OCI-LY1 (cell line): ENCODE data around the gene SCLT1.

ENCODE experiments used
- H2AFZ ChIP-seq: fragments of 200-600 bp; sonication (generic), shearing (Covaris generic); 2 replicates; pipeline ENCODE4 v1.6.0; 2014; ENCODE audit warnings: antibody characterized with exemption, mild to moderate bottlenecking, low read length
- H3F3A ChIP-seq: fragments of 200-600 bp; sonication (generic), shearing (Covaris generic); 2 replicates; pipeline ENCODE4 v1.6.0; 2014; ENCODE audit warnings: mild to moderate bottlenecking, antibody characterized with exemption, low read length, moderate library complexity; ENCODE audit not compliant: insufficient read depth
- H3K27ac ChIP-seq: fragments of 200-600 bp; sonication (generic); 2 replicates; pipeline ENCODE4 v1.5.1; 2014; ENCODE audit warnings: low read length, mixed run types, mild to moderate bottlenecking, low read depth; ENCODE audit not compliant: poor library complexity, severe bottlenecking
- H3K27me3 ChIP-seq: fragments of 200-600 bp; sonication (generic); 2 replicates; pipeline ENCODE4 v1.6.0; 2014; ENCODE audit warnings: antibody characterized with exemption, mild to moderate bottlenecking, low read length, moderate library complexity; ENCODE audit not compliant: insufficient read depth
- H3K36me3 ChIP-seq: fragments of 200-600 bp; sonication (generic); 2 replicates; pipeline ENCODE4 v1.6.1; 2014; ENCODE audit warnings: mild to moderate bottlenecking, antibody characterized with exemption, low read length, moderate library complexity, mixed read lengths; ENCODE audit not compliant: insufficient read depth
- H3K4me1 ChIP-seq: fragments of 200-600 bp; sonication (generic); 2 replicates; pipeline ENCODE4 v1.5.1; 2014; ENCODE audit warnings: mild to moderate bottlenecking, low read length, moderate library complexity; ENCODE audit not compliant: insufficient read depth, severe bottlenecking
- H3K4me2 ChIP-seq: fragments of 200-600 bp; sonication (generic), shearing (Covaris generic); 2 replicates; pipeline ENCODE4 v1.6.1; 2014; ENCODE audit warnings: low read length
- H3K4me3 ChIP-seq: fragments of 200-600 bp; sonication (generic); 2 replicates; pipeline ENCODE4 v1.5.1; 2014; ENCODE audit warnings: low read length, low read depth, mild to moderate bottlenecking, mixed read lengths; ENCODE audit not compliant: poor library complexity, severe bottlenecking
- H3K79me2 ChIP-seq: fragments of 200-600 bp; shearing (Covaris generic); 2 replicates; pipeline ENCODE4 v1.6.1; 2016; ENCODE audit warnings: mixed run types, low read length, mixed read lengths; ENCODE audit not compliant: insufficient read depth
- H3K9ac ChIP-seq: fragments of 200-600 bp; sonication (generic), shearing (Covaris generic); 2 replicates; pipeline ENCODE4 v1.6.1; 2014; ENCODE audit warnings: mild to moderate bottlenecking, low read length, mixed read lengths
- H3K9me2 ChIP-seq: fragments of 200-600 bp; sonication (generic), shearing (Covaris generic); 2 replicates; pipeline ENCODE4 v1.6.1; 2014; ENCODE audit warnings: low read depth, mild to moderate bottlenecking, low read length, mixed read lengths
- H3K9me3 ChIP-seq: fragments of 200-600 bp; shearing (Covaris generic); 2 replicates; pipeline ENCODE4 v1.6.1; 2014; ENCODE audit warnings: low read length, mixed read lengths
- H4K20me1 ChIP-seq: fragments of 200-600 bp; sonication (generic), shearing (Covaris generic); 2 replicates; pipeline ENCODE4 v1.6.0; 2016; ENCODE audit warnings: mild to moderate bottlenecking, low read length; ENCODE audit not compliant: insufficient read depth
- EZH2 ChIP-seq: fragments of 200-600 bp; sonication (generic), shearing (Covaris generic); IDR thresholded peaks from 2 replicates; pipeline ENCODE4 v1.8.0; 2017; ENCODE audit warnings: borderline replicate concordance, mixed run types, mild to moderate bottlenecking, antibody characterized with exemption, low read length, moderate library complexity, mixed read lengths
- TF ChIP-seq, protein P1 (sequence below): fragments of 200-600 bp; sonication (generic), shearing (Covaris generic); IDR thresholded peaks from 2 replicates; pipeline ENCODE4 v1.5.1; 2017; ENCODE audit warnings: mild to moderate bottlenecking, antibody characterized with exemption, low read length, moderate library complexity, mixed read lengths

SCLT1 gene

DNA sequence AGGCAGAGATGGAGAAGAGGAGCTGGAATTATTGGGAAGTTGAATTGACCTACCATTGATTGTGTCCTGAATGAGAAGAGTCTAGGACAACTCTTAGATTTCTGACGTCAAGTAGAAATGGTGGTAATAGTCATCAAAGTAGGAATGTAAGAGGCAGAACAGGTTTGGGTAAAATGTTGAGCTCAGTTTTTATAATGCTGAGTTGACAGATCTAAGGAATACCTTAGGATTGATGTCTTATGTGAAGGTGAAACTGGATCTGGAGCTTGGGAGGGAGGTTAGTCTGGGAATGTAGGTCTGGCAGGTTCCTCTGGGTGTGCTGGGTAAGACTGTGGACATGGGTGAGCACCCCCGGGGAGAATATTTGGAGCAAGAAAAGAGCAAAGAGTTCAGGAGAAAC lies 251.9 kb downstream of the SCLT1 start:
- H3K79me2 ChIP-seq = peaks cover 44% of the 10 kb centered on the region
- no peaks in the 10 kb centered on the region for H3K9me2 ChIP-seq
- no peak overlapping the region for H3K4me2 ChIP-seq
- no peaks in the 10 kb centered on the region for H3F3A ChIP-seq
- no peaks in the 10 kb centered on the region for H4K20me1 ChIP-seq
- no peaks in the 10 kb centered on the region for H3K9me3 ChIP-seq
- H3K27ac ChIP-seq = no peak overlapping the region
- peaks cover 13% of the 10 kb centered on the region for H3K4me1 ChIP-seq
- H3K9ac ChIP-seq = no peak overlapping the region
- no peak overlapping the region for H3K4me3 ChIP-seq
- TF ChIP-seq EZH2 = no peak
- TF ChIP-seq, protein P1, sequence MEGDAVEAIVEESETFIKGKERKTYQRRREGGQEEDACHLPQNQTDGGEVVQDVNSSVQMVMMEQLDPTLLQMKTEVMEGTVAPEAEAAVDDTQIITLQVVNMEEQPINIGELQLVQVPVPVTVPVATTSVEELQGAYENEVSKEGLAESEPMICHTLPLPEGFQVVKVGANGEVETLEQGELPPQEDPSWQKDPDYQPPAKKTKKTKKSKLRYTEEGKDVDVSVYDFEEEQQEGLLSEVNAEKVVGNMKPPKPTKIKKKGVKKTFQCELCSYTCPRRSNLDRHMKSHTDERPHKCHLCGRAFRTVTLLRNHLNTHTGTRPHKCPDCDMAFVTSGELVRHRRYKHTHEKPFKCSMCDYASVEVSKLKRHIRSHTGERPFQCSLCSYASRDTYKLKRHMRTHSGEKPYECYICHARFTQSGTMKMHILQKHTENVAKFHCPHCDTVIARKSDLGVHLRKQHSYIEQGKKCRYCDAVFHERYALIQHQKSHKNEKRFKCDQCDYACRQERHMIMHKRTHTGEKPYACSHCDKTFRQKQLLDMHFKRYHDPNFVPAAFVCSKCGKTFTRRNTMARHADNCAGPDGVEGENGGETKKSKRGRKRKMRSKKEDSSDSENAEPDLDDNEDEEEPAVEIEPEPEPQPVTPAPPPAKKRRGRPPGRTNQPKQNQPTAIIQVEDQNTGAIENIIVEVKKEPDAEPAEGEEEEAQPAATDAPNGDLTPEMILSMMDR = no peak
- no peaks in the 10 kb centered on the region for H3K27me3 ChIP-seq
- no peak overlapping the region for H2AFZ ChIP-seq
- H3K36me3 ChIP-seq = peaks cover 91% of the 10 kb centered on the region

DNA sequence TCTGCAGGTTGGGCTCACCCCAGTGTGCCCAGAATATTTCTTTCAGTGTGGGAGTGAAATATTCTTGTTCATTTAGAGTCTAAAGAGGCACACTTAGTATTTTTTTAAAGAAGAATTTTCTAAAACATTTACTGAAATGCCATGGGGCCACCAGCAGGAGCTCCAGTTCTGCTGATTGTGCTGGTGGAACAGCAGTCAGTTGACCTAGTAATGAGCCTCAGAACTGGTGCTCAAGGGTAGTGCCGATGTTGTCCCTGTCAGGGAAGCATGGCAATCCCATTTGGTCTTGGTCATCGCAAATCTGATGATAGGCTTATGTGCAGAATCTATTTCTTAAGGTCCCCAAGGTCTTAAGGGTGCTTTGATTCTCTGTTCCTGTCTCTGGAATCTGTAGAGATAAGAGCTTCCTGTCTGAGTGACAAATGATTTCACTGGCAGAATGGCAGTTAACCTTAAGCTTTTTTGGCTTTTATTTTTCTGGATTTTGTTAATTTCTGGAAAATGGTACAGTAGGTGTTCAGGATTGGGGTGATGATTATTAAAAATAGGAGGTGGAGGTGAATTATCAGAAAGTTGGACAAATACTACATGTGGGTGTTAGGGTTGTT lies 252.5 kb downstream of the SCLT1 start:
- H3K4me1 ChIP-seq = peaks cover 13% of the 10 kb centered on the region
- TF ChIP-seq, protein P1 = no peak
- no peak for TF ChIP-seq EZH2
- no peaks in the 10 kb centered on the region for H3K9me3 ChIP-seq
- no peak overlapping the region for H3K4me2 ChIP-seq
- H2AFZ ChIP-seq = no peak overlapping the region
- no peaks in the 10 kb centered on the region for H3K9me2 ChIP-seq
- no peaks in the 10 kb centered on the region for H4K20me1 ChIP-seq
- H3K27me3 ChIP-seq = no peaks in the 10 kb centered on the region
- peaks cover 44% of the 10 kb centered on the region for H3K79me2 ChIP-seq
- no peak overlapping the region for H3K4me3 ChIP-seq
- H3K27ac ChIP-seq = no peak overlapping the region
- peaks cover 87% of the 10 kb centered on the region for H3K36me3 ChIP-seq
- no peak overlapping the region for H3K9ac ChIP-seq
- H3F3A ChIP-seq = no peaks in the 10 kb centered on the region

DNA sequence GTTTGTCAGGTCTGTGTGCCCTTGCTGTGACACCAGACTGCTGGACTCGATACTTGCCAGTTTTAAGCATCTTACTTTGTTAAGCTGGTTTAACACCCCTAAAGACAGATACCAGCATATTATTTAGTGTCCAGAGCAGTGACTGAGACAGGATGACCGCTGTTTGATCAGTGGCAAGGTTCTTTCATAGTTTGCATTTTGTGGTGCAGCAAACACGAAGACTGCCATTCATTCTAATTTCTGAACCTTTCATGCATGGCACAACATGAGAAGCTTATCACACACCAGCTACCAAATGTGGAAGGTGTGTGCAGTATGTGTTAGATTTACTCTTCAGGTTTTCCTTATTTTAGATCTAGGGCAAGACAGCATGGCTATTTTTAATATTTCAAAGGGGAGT lies 255.7 kb downstream of the SCLT1 start:
- peaks cover 13% of the 10 kb centered on the region for H3K4me1 ChIP-seq

More for the DNA sequence above, 255.7 kb downstream of the SCLT1 start:
- H3K4me3 ChIP-seq = no peak overlapping the region
- H2AFZ ChIP-seq = no peak overlapping the region
- no peaks in the 10 kb centered on the region for H3K9me2 ChIP-seq
- no peaks in the 10 kb centered on the region for H4K20me1 ChIP-seq
- H3F3A ChIP-seq = no peaks in the 10 kb centered on the region
- no peak overlapping the region for H3K4me2 ChIP-seq
- H3K27ac ChIP-seq = no peak overlapping the region
- TF ChIP-seq, protein P1 = no peak
- TF ChIP-seq EZH2 = no peak
- peaks cover 81% of the 10 kb centered on the region for H3K36me3 ChIP-seq
- peaks cover 44% of the 10 kb centered on the region for H3K79me2 ChIP-seq
- no peaks in the 10 kb centered on the region for H3K9me3 ChIP-seq
- no peak overlapping the region for H3K9ac ChIP-seq
- H3K27me3 ChIP-seq = no peaks in the 10 kb centered on the region
